GM12878 (cell line): ENCODE data around the gene ADGRV1.
"Not testable (repeated sequence)": the region's sequence is repeated elsewhere in the genome, so short reads cannot be mapped to it uniquely, and the experiment has no call there.

ENCODE experiments used
- BACH1 ChIP-seq: fragments of 450-650 bp; IDR thresholded peaks from 2 replicates; pipeline ENCODE4 v1.6.1; 2017; ENCODE audit warnings: mild to moderate bottlenecking, borderline replicate concordance
- ESRRA ChIP-seq: IDR thresholded peaks from 2 replicates; pipeline ENCODE4 v1.6.1; 2012; ENCODE audit warnings: mild to moderate bottlenecking, low read length, improper control_type of control experiment
- FOXK2 ChIP-seq: fragments of 450-650 bp; IDR thresholded peaks from 2 replicates; pipeline ENCODE4 v1.6.1; 2017; ENCODE audit warnings: mild to moderate bottlenecking, moderate library complexity
- NFYA ChIP-seq: IDR thresholded peaks from 2 replicates; pipeline ENCODE4 v1.6.1; 2011; ENCODE audit warnings: low read depth, mild to moderate bottlenecking, low read length, improper control_type of control experiment, borderline replicate concordance
- NFYB ChIP-seq: IDR thresholded peaks from 2 replicates; pipeline ENCODE4 v1.6.1; 2011; ENCODE audit warnings: low read depth, mild to moderate bottlenecking, low read length, improper control_type of control experiment, moderate library complexity; ENCODE audit not compliant: insufficient read depth
- POLR2A ChIP-seq: IDR thresholded peaks from 2 replicates; pipeline ENCODE4 v1.6.1; 2011; ENCODE audit warnings: low read depth, mild to moderate bottlenecking, low read length
- POLR2AphosphoS5 ChIP-seq: IDR thresholded peaks from 2 replicates; pipeline ENCODE4 v1.6.1; 2011; ENCODE audit warnings: mild to moderate bottlenecking, low read length, inconsistent platforms
- ZNF24 ChIP-seq: fragments of 450-650 bp; IDR thresholded peaks from 2 replicates; pipeline ENCODE4 v1.6.1; 2017; ENCODE audit warnings: antibody characterized with exemption, mild to moderate bottlenecking
- TF ChIP-seq, protein P1 (sequence below), 3 experiments: IDR thresholded peaks in 2 of 3; conservative IDR thresholded peaks in 1 of 3; 2 replicates each; pipeline ENCODE4 v1.5.1; 2011; ENCODE audit warnings: low read depth in 3 of 3, low read length in 3 of 3, mild to moderate bottlenecking in 3 of 3, control low read depth in 2 of 3, moderate library complexity in 2 of 3, inconsistent platforms in 1 of 3, mixed read lengths in 1 of 3; ENCODE audit not compliant: control insufficient read depth in 2 of 3, insufficient read depth in 1 of 3; ENCODE audit errors: extremely low read depth in 1 of 3
- TF ChIP-seq, protein P2 (sequence below): fragments of 450-650 bp; IDR thresholded peaks from 2 replicates; pipeline ENCODE4 v1.6.1; 2017; ENCODE audit warnings: mild to moderate bottlenecking, moderate library complexity

DNA sequence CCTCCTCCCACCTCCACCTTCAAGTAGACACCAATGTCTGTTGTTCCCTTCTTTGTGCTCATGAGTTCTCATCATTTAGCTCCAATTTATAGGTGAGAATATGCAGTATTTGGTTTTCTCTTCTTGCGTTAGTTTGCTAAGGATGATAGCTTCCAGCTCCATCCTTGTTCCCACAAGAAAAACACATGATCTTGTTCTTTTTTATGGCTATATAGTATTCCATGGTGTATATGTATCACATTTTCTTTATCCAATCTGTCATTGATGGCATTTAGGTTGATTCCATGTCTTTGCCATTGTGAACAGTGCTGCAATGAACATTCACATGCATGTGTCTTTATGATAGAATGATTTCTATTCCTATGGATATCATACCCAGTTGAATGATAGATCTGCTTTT lies 454.3 kb downstream of the ADGRV1 start:
- TF ChIP-seq BACH1, FOXK2, POLR2AphosphoS5, ESRRA, ZNF24, POLR2A, NFYA, NFYB: not testable (repeated sequence)
- TF ChIP-seq, protein P1, sequence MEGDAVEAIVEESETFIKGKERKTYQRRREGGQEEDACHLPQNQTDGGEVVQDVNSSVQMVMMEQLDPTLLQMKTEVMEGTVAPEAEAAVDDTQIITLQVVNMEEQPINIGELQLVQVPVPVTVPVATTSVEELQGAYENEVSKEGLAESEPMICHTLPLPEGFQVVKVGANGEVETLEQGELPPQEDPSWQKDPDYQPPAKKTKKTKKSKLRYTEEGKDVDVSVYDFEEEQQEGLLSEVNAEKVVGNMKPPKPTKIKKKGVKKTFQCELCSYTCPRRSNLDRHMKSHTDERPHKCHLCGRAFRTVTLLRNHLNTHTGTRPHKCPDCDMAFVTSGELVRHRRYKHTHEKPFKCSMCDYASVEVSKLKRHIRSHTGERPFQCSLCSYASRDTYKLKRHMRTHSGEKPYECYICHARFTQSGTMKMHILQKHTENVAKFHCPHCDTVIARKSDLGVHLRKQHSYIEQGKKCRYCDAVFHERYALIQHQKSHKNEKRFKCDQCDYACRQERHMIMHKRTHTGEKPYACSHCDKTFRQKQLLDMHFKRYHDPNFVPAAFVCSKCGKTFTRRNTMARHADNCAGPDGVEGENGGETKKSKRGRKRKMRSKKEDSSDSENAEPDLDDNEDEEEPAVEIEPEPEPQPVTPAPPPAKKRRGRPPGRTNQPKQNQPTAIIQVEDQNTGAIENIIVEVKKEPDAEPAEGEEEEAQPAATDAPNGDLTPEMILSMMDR (IDR thresholded peaks at IDR 0.05 in 2 of 3, conservative IDR thresholded peaks at IDR 0.05 in 1 of 3; ENCODE audit: control insufficient read depth in 2 of 3, extremely low read depth in 1 of 3, insufficient read depth in 1 of 3, low read depth in 3 of 3, low read length in 3 of 3): not testable (repeated sequence)
- TF ChIP-seq, protein P2, sequence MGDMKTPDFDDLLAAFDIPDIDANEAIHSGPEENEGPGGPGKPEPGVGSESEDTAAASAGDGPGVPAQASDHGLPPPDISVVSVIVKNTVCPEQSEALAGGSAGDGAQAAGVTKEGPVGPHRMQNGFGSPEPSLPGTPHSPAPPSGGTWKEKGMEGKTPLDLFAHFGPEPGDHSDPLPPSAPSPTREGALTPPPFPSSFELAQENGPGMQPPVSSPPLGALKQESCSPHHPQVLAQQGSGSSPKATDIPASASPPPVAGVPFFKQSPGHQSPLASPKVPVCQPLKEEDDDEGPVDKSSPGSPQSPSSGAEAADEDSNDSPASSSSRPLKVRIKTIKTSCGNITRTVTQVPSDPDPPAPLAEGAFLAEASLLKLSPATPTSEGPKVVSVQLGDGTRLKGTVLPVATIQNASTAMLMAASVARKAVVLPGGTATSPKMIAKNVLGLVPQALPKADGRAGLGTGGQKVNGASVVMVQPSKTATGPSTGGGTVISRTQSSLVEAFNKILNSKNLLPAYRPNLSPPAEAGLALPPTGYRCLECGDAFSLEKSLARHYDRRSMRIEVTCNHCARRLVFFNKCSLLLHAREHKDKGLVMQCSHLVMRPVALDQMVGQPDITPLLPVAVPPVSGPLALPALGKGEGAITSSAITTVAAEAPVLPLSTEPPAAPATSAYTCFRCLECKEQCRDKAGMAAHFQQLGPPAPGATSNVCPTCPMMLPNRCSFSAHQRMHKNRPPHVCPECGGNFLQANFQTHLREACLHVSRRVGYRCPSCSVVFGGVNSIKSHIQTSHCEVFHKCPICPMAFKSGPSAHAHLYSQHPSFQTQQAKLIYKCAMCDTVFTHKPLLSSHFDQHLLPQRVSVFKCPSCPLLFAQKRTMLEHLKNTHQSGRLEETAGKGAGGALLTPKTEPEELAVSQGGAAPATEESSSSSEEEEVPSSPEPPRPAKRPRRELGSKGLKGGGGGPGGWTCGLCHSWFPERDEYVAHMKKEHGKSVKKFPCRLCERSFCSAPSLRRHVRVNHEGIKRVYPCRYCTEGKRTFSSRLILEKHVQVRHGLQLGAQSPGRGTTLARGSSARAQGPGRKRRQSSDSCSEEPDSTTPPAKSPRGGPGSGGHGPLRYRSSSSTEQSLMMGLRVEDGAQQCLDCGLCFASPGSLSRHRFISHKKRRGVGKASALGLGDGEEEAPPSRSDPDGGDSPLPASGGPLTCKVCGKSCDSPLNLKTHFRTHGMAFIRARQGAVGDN: not testable (repeated sequence)
